Trophoblast cell (in vitro differentiated cells and primary cell): ENCODE measurements around the gene PIK3CB.

Experiments used
- DNase-seq, 2 donors: peaks; one replicate each; pipeline ENCODE4 v3.0.0-alpha.2; 2016
- H2AFZ ChIP-seq: 2 replicates; pipeline ENCODE4 v1.6.1; 2013; ENCODE audit warnings: low read length, moderate library complexity, mild to moderate bottlenecking; ENCODE audit not compliant: insufficient read depth, poor library complexity
- H2AK5ac ChIP-seq: 2 replicates; pipeline ENCODE4 v1.6.1; 2013; ENCODE audit warnings: mild to moderate bottlenecking, low read length
- H2BK120ac ChIP-seq: 2 replicates; pipeline ENCODE4 v1.6.1; 2013; ENCODE audit warnings: low read length, mild to moderate bottlenecking, moderate library complexity; ENCODE audit not compliant: insufficient read depth, poor library complexity
- H2BK12ac ChIP-seq: 2 replicates; pipeline ENCODE4 v1.6.1; 2013; ENCODE audit warnings: mild to moderate bottlenecking, low read length, moderate library complexity
- H2BK5ac ChIP-seq: 2 replicates; pipeline ENCODE4 v1.6.1; 2013; ENCODE audit warnings: low read length, low read depth, moderate library complexity, mild to moderate bottlenecking; ENCODE audit not compliant: poor library complexity
- H3K14ac ChIP-seq: 2 replicates; pipeline ENCODE4 v1.6.1; 2013; ENCODE audit warnings: mild to moderate bottlenecking, low read length
- H3K18ac ChIP-seq: 2 replicates; pipeline ENCODE4 v1.6.1; 2013; ENCODE audit warnings: mild to moderate bottlenecking, low read length
- H3K23ac ChIP-seq: 2 replicates; pipeline ENCODE4 v1.6.1; 2013; ENCODE audit warnings: low read length
- H3K27ac ChIP-seq: 2 replicates; pipeline ENCODE4 v1.5.1; 2013; ENCODE audit warnings: low read depth, mild to moderate bottlenecking, inconsistent platforms, low read length, moderate library complexity
- H3K27me3 ChIP-seq: 2 replicates; pipeline ENCODE4 v1.6.1; 2013; ENCODE audit warnings: inconsistent platforms, mild to moderate bottlenecking, low read length, moderate library complexity; ENCODE audit not compliant: insufficient read depth
- H3K36me3 ChIP-seq, 2 experiments: 1 replicate in 1 of 2; 2 replicates in 1 of 2; pipeline ENCODE4 v1.6.1; 2013; ENCODE audit warnings: low read length in 2 of 2, mild to moderate bottlenecking in 2 of 2, moderate library complexity in 1 of 2; ENCODE audit not compliant: insufficient read depth in 2 of 2, control insufficient read depth in 1 of 2
- H3K4ac ChIP-seq: 2 replicates; pipeline ENCODE4 v1.6.1; 2013; ENCODE audit warnings: low read depth, mild to moderate bottlenecking, low read length, moderate library complexity
- H3K4me1 ChIP-seq, 2 experiments: 1 replicate in 1 of 2; 2 replicates in 1 of 2; pipeline ENCODE4 v1.6.1; 2013; ENCODE audit warnings: low read length in 2 of 2, mild to moderate bottlenecking in 2 of 2, moderate library complexity in 1 of 2; ENCODE audit not compliant: insufficient read depth in 2 of 2, control insufficient read depth in 1 of 2
- H3K4me2 ChIP-seq: 2 replicates; pipeline ENCODE4 v1.6.1; 2013; ENCODE audit warnings: inconsistent platforms, mild to moderate bottlenecking, low read length, moderate library complexity
- H3K4me3 ChIP-seq: 2 replicates; pipeline ENCODE4 v1.5.1; 2013; ENCODE audit warnings: mild to moderate bottlenecking, low read depth, low read length, inconsistent platforms
- H3K79me1 ChIP-seq: one replicate; pipeline ENCODE4 v1.6.1; 2013; ENCODE audit warnings: low read length
- H3K79me2 ChIP-seq: 2 replicates; pipeline ENCODE4 v1.6.1; 2013; ENCODE audit warnings: low read length, mild to moderate bottlenecking; ENCODE audit not compliant: control insufficient read depth, insufficient read depth, poor library complexity
- H3K9ac ChIP-seq: 2 replicates; pipeline ENCODE4 v1.6.1; 2013; ENCODE audit warnings: mild to moderate bottlenecking, low read length
- H3K9me3 ChIP-seq: 2 replicates; pipeline ENCODE4 v1.6.1; 2013; ENCODE audit warnings: low read depth, mild to moderate bottlenecking, control low read depth, inconsistent platforms, low read length; ENCODE audit not compliant: insufficient read depth
- H4K12ac ChIP-seq: 2 replicates; pipeline ENCODE4 v1.6.1; 2013; ENCODE audit warnings: low read depth, mild to moderate bottlenecking, low read length, moderate library complexity
- H4K8ac ChIP-seq: 2 replicates; pipeline ENCODE4 v1.6.1; 2013; ENCODE audit warnings: low read depth, mild to moderate bottlenecking, low read length, moderate library complexity
- H4K91ac ChIP-seq: one replicate; pipeline ENCODE4 v1.6.1; 2013; ENCODE audit warnings: low read depth, mild to moderate bottlenecking, low read length, moderate library complexity
- WGBS: extraction: QIAGEN DNeasy Blood & Tissue Kit; methylation state at CpG from one replicate; pipeline ENCODE4 v1.1.7; 2013; ENCODE audit warnings: missing lambda C conversion rate; ENCODE audit not compliant: insufficient read length, insufficient coverage; ENCODE audit errors: extremely low coverage; 5-methylcytosine and 5-hydroxymethylcytosine counted together

PIK3CB gene

DNA sequence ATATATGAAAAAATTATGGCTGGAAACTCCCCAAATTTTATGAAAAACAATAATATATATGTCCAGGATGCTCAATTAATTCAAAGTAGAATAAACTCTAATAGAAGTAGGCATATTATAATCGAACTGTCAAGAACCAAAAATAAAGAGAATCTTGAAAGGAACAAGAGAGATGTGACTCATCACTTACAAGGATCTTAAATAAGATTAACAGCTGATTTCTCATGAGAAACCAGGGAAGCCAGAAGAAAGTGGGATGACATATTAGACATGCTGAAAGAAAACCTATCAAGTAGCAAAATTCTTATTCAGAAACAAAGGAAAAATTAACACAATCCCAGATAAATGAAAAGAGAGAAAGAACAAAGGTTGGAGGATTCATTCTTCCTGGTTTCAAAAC is 159.3 kb downstream of the PIK3CB start:
- Histone ChIP-seq H3K23ac (no peak overlapping the region), H3K79me2 (no peaks in the 10 kb centered on the region)

DNA sequence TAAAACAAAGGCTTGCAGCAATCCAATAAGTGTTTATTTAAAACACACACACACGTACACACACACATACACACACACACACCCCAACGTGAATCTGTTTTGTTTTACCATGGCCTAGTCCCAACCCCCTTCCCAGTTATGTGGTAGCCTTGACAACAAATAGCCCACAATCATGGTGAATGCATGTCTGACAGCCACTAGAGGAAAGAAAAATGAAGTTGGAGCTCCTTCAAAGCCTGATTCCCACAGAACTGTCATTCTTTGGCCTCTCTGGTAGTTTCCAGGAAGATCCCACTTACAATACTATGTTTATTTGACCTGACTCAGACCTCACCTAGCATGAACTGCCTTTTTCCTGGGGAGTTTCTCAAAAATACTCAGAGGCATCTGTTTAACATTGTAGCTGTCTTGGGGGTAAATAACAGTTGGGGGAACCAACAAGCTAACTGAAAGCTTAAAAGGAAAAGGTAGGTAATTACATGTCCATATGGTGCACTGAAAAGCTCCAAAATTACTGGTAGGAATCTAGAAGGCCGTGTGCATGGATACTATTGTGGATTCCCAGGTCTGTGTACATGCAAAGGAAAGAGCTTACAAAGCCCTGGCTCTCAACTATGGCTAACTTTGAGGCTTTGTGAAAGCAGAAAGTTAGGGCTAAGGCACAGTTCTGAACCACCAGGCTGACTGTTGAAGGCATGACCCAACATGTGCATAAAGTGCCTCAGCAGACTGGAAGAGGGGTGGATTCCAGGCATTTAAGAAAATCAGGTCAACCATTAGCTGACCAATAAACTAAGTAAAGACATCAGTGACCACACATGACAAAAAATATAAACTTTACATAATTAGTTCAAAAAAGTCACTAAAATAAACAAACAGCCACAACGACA is 160.8 kb downstream of the PIK3CB start:
- Histone ChIP-seq H3K4me1 (peaks cover 3 to 7% of the 10 kb centered on the region in 2 experiments), H2BK12ac (no peak overlapping the region), H2BK120ac (no peak overlapping the region), H3K18ac (peak overlapping the region; percentile 33), H2BK5ac (peak overlapping the region; percentile 74), H3K27me3 (no peaks in the 10 kb centered on the region), H4K12ac (no peak overlapping the region), H3K9me3 (peaks cover 2% of the 10 kb centered on the region), H4K91ac (no peak overlapping the region), H3K4me3 (no peak overlapping the region), H2AFZ (no peak overlapping the region), H3K27ac (peak overlapping the region; percentile 93), H3K4me2 (peak overlapping the region; percentile 28), H2AK5ac (no peak overlapping the region), H3K23ac (no peak overlapping the region), H3K4ac (peak overlapping the region; percentile 65), H3K14ac (no peak overlapping the region), H3K79me2 (no peaks in the 10 kb centered on the region), H3K36me3 (peaks cover 7 to 8% of the 10 kb centered on the region in 2 experiments), H3K9ac (no peak overlapping the region), H3K79me1 (peaks cover 3% of the 10 kb centered on the region), H4K8ac (no peak overlapping the region)
- no CpG with 5 or more reads among the region's 4 CpGs for WGBS
- DNase-seq: peak; percentile 4 to 23

More for the DNA sequence above, 159.3 kb downstream of the PIK3CB start:
- no peak overlapping the region for H3K4ac ChIP-seq
- DNase-seq: no peak
- H2BK5ac ChIP-seq: no peak overlapping the region
- H3K9me3 ChIP-seq: peaks cover 2% of the 10 kb centered on the region
- H3K27me3 ChIP-seq: no peaks in the 10 kb centered on the region
- H4K8ac ChIP-seq: no peak overlapping the region
- no peak overlapping the region for H4K91ac ChIP-seq
- no CpG with 5 or more reads among the region's 1 CpG for WGBS
- no peak overlapping the region for H3K9ac ChIP-seq
- no peak overlapping the region for H2BK12ac ChIP-seq
- no peak overlapping the region for H2AFZ ChIP-seq
- H3K4me3 ChIP-seq: no peak overlapping the region
- H2BK120ac ChIP-seq: no peak overlapping the region
- peaks cover 3 to 7% of the 10 kb centered on the region in 2 experiments for H3K4me1 ChIP-seq
- H4K12ac ChIP-seq: no peak overlapping the region
- no peak overlapping the region for H2AK5ac ChIP-seq
- peaks cover 5 to 8% of the 10 kb centered on the region in 2 experiments for H3K36me3 ChIP-seq
- no peak overlapping the region for H3K27ac ChIP-seq
- no peak overlapping the region for H3K4me2 ChIP-seq
- no peak overlapping the region for H3K14ac ChIP-seq
- no peak overlapping the region for H3K18ac ChIP-seq
- peaks cover 3% of the 10 kb centered on the region for H3K79me1 ChIP-seq

DNA sequence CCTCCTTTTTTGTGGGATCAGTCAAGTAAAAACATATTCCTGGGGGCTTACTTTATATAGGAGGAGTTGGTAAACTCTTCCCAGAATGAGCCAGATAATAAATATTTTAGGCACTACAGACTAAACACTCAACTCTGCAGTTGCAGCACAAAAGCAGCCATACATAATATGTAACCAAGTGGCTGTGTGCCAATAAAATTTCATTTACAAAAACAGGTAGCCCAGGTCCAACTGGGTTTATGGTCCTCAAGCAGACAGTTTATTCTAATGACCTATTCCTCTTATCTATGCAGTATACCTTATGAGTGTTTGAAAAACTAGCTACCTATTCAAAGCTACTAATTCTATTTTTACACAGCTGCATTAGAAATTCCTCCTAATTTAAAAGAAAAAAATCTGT is 164.3 kb downstream of the PIK3CB start:
- Histone ChIP-seq H4K91ac (no peak overlapping the region), H4K12ac (no peak overlapping the region), H3K9me3 (no peaks in the 10 kb centered on the region), H3K4ac (no peak overlapping the region), H2AFZ (no peak overlapping the region), H3K4me2 (no peak overlapping the region), H2BK12ac (no peak overlapping the region), H3K18ac (no peak overlapping the region), H3K27ac (no peak overlapping the region), H3K14ac (no peak overlapping the region), H2AK5ac (no peak overlapping the region), H3K23ac (no peak overlapping the region), H3K79me1 (peaks cover 3% of the 10 kb centered on the region), H2BK120ac (no peak overlapping the region), H2BK5ac (no peak overlapping the region), H3K4me1 (peaks cover 3 to 7% of the 10 kb centered on the region in 2 experiments), H3K36me3 (peaks cover 3 to 5% of the 10 kb centered on the region in 2 experiments), H3K4me3 (no peak overlapping the region), H3K27me3 (no peaks in the 10 kb centered on the region), H3K9ac (no peak overlapping the region), H3K79me2 (no peaks in the 10 kb centered on the region), H4K8ac (no peak overlapping the region)
- DNase-seq: no peak

DNA sequence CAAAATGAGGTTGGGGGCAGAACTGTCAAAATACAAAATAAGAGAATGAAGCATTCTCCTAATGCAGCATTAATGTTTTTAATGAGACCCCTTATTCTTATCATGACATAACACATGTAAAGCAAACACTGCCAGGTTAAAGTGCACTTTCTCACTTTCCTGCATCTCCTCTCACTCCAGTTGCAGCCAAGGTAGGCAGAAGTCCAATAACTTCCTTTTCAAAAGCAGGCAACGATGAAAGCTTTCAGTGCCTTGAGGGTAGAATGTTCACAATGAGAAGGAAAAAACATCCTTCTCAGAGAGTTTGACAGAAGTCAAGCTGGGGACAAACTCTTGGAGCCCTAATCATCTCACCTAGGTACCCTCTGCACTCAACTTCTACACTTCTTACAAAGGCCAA is 166.6 kb downstream of the PIK3CB start:
- no peak for DNase-seq
- Histone ChIP-seq H4K8ac (no peak overlapping the region), H2BK12ac (no peak overlapping the region), H4K91ac (no peak overlapping the region), H3K9ac (no peak overlapping the region), H3K79me1 (no peaks in the 10 kb centered on the region), H2BK120ac (no peak overlapping the region), H2AK5ac (no peak overlapping the region), H3K4me2 (no peak overlapping the region), H3K9me3 (no peaks in the 10 kb centered on the region), H3K79me2 (no peaks in the 10 kb centered on the region), H2AFZ (no peak overlapping the region), H4K12ac (no peak overlapping the region), H3K14ac (no peak overlapping the region), H3K4me3 (no peak overlapping the region), H2BK5ac (no peak overlapping the region), H3K4ac (no peak overlapping the region), H3K36me3 (peaks cover 5 to 8% of the 10 kb centered on the region in 2 experiments), H3K27me3 (no peaks in the 10 kb centered on the region), H3K18ac (no peak overlapping the region), H3K23ac (no peak overlapping the region), H3K4me1 (peaks cover 0 to 4% of the 10 kb centered on the region in 2 experiments), H3K27ac (no peak overlapping the region)
- no CpG with 5 or more reads among the region's 1 CpG for WGBS
